ENCODE measurements around the gene TMEM225.
"Not testable (repeated sequence)": the region's sequence is repeated elsewhere in the genome, so short reads cannot be mapped to it uniquely, and the experiment has no call there.

The TMEM225 gene, protein sequence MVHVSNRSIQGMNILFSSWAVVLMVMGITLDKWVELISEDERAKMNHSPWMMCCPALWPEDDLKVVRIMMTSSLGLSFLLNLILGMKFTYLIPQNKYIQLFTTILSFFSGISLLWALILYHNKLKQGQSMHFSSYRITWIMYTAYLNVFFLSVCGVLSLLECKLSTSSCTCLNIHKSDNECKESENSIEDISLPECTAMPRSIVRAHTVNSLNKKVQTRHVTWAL
- long read RNA-seq, donor 1: 0 reads
- long read RNA-seq, donor 2: 0 reads
- long read RNA-seq, donor 3: 0 reads
- long read RNA-seq, donor 4: 0 reads
- long read RNA-seq, donor 5: 0 reads
- long read RNA-seq, donor 6: 0 reads
- long read RNA-seq, donor 7: 0 reads
- long read RNA-seq, donor 8: 0 reads

DNA sequence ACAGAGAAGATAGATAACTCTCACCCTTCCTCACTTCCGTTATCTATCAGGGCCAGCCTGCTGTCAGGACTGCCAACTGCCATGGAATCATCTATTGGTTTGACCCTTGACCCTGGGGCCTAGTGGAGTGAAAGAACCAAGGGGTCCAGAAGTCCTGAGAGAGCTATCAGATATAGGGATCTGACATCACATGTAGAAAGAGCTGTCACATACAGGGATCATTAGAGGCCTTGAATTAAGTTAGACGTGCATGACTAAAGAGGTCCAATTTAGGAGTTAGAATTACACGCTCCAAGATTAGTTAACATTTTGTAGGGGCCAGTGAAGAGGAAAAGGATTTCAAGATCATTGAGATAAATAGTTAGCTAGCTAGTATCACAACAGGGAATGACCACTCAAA is at the start of gene TMEM225:
TSS of gene TMEM225 (minus strand) at position 101 of the 400 bp plus-strand sequence. CDS start 245 bp downstream, outside the sequence.
- no peak for DNase-seq

DNA sequence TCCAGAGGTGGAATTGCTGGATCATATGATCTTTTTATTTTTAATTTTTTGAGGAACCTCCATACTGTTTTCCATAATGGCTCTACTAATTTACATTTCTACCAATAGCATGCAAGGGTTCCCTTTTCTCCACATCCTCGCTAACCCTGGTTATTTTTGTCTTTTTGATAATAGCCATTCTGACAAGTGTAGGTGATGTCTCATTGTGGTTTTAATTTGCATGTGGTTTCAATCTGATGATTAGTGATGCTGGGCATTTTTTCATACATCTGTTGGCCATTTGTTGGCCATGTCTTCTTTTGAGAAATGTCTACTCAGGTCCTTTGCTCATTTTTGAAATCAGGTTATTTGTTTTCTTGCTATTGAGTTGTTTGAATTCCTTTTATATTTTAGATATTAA is 38.6 kb upstream of the TMEM225 start:
- no peak for DNase-seq

DNA sequence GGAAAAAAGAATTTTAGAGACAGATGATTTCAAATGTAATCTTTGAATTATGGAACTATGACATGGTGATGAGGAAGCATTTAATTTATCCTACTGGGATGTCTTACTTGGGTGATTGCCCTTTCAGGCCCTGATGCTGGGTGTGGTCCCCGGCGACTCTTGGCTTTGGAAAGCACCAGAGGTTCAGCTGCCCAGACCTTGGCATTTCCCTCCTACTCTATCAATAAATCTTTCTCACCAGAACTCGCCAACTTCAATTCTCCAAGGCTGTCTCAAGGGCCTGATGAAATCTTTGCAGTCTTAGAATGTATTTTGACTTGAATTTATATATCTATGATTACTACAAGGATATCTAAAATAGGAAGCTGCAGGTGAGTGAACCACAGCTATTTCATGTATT is 35.5 kb upstream of the TMEM225 start:
- no peak for DNase-seq

DNA sequence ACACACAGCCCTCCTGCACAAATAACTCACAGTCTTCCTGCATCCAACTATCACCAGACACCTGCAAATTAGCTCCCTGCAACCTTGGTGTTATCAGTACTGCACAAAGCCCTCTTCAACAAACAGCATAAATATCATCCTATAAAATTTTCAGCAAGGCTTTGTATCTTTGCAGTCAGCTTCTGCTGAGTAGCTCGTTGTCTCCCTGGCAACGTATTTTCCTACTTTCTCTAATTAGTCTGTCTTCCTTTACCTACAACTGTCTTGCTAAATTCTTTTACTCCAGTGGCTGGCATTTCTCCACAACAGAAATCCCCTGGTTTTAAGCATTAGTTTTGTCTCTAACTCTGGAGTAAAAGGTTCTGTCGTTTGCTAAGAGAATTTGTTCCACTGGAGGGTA is 20.4 kb upstream of the TMEM225 start:
- no peak for DNase-seq

DNA sequence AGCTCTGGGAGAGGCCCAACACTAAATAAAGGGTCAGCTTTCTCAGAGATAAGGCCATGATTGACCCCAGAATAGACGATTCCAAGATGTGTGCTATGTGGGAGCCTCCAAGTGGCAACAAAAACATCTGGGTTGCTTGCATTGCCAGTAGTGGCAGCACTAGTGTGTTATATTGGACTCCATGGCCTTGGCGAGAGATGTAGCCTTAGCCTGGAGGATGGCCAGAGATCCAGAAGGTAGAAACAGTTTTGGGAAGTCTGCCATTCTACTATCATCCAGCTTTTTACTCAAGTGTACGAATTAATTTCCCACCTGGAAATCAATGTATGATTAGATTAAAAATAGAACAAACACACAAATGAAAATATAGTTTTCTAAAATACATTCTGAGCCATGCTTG is 19.5 kb upstream of the TMEM225 start:
- no peak for DNase-seq

DNA sequence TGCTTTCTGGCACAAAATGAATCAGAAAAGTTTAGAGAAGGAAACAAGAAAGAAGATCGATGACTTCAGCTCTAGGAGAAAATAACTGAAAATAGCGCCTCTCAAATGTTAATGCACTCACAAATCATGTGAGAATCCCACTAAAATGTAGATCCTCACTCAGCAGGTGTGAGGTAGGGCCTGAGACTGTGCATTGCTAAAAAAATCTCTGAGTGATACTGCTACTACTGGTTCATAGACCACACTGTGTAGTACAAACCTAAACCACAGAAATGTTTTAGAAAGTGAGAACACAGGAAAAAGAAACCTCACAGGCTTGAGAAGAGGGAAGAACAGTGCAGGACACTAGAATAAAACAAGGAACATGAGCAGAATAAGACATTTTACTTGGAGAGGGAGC is 18.5 kb upstream of the TMEM225 start:
- DNase-seq: no peak

DNA sequence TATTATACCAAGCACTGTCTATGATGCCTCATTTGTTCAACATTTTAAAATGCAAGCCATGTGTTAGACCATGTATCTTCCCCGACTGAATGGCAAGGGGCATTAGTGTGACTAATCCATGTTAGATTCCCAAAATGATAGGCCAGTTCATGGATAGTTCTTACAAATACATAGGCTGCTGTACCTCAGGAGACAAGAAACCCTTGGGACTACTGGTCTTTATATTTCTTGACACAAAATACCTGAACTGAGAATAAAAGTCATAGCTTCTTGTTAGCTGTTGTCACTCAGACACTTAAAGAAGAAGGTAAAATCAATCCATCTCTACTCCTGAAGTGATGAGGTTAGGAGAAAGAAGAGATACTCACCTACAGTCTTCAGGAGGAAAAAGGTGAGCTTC is 16.4 kb upstream of the TMEM225 start, which contains the start of gene OR8D4:
TSS of gene OR8D4 (plus strand) at position 301 of the 400 bp plus-strand sequence. CDS start 4,265 bp downstream, outside the sequence.
- no peak for DNase-seq

DNA sequence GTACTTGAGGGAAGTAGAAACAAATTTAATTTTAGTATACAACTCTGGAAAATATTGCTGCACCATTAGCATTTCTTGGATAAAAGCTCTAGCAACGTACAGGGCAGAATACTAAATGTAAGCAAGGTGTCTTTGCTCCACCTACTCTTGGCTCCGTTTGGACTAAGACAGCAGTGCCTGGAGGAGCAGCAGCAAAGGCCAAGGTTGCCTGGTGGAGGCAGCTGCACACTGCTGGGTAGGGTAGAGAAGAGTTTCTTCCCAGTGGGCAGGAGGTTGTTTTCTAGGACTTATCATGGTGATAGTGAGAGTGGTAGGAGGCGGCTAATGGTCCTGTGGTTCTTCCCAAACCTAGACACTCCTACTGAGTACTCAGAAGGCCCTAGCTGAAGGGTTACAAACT is 14.3 kb upstream of the TMEM225 start:
- DNase-seq: no peak

DNA sequence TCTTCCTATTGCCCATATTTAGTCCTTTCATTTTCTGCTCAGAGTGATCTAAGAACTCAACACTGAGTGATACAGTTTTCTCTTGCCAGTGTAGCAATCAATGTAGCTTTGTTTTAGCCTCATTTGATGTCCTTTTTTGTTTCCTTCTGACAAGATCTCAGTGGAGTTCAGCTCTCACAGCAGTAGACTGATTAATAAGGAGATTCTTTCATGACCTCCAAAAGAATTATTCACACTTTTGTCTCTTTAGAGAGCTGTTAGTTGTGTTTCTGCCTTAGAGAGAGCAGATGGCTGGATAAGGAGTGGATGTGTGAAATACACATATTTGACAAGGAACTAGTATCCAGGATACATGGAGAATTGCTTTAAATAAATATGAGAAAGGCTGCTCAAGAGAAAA is 6.6 kb upstream of the TMEM225 start:
- DNase-seq: no peak

DNA sequence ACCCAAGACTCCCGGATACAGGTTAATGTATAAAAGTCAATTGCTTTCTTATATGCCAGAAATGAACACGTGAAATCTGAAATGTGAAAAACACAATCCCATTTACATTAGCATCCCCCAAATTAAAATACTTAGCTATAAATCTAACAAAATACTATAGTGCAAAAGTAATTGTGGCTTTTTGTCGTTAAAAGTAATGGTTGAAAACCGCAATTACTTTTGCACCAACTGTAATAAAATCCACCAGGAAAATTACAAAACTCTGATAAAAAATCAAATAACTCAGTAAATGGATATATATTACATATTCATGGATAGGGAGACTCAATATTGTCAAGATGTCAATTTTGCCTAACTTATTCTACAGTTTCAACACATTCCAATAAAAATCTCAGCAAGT is 4.6 kb downstream of the TMEM225 start:
- DNase-seq: no peak

DNA sequence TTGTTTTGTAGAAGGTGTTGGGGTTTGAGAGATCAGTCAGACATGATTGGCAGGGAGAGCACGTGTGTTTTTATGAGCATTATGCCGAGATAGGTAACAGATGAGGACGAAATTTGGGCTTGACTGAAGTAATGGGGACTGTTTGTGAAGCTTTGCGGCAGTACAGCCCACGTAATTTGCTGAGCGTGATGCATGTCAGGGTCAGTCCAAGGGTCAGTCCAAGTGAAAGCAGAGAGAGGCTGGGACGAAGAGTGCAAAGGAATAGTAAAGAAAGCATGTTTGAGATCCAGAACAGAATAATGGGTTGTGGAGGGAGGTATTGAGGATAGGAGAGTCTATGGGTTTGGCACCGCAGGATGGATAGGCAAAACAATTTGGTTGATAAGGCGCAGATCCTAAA is 17.7 kb downstream of the TMEM225 start:
- DNase-seq: not testable (repeated sequence)

DNA sequence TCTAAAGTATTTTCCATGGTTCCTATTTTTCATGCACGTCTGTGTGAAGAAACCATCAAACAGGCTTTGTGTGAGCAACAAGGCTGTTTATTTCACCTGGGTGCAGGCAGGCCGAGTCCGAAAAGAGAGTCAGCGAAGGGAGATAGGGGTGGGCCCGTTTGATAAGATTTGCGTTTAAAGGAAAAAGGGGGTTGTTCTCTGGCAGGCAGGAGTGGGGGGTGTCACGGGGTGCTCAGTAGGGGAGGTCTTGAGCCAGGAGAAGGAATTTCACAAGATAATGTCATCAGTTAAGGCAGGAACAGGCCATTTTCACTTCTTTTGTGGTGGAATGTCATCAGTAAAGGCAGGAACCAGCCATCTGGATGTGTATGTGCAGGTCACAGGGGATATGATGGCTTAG is 20.2 kb downstream of the TMEM225 start:
- not testable (repeated sequence) for DNase-seq

DNA sequence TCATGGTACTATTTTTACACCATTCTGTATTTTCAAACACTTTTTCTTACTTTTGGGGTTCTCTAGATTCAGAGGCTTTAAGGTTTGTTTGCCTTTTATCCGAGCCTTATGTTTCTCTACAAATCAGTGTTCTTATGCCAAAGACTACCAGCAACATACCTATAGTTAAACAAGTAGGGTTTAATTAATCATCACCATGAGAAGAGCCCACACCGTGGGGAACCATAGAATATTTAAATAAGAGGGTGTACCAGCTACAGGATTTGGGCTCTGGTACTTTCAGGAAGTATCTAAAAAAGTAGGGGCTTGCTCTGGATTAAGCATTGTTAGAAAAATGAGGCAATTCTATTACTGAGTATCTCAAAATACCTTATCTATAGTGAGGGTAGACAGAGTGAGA is 25.7 kb downstream of the TMEM225 start:
- no peak for DNase-seq

DNA sequence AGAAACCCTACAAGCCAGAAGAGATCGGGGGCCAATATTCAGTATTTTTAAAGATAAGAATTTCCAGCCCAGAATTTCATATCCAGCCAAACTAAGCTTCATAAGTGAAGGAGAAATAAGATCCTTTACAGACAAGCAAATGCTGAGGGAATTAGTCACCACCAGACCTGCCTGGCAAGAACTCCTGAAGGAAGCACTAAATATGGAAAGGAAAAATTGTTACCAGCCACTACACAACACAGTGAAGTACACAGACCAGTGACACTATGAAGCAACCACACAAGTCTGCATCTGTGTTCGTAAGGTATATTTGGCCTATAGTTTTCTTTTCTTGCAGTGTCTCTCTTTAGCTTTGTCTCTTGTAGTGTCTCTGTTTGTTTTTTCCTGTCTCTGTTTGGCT is 29.0 kb downstream of the TMEM225 start:
- no peak for DNase-seq

DNA sequence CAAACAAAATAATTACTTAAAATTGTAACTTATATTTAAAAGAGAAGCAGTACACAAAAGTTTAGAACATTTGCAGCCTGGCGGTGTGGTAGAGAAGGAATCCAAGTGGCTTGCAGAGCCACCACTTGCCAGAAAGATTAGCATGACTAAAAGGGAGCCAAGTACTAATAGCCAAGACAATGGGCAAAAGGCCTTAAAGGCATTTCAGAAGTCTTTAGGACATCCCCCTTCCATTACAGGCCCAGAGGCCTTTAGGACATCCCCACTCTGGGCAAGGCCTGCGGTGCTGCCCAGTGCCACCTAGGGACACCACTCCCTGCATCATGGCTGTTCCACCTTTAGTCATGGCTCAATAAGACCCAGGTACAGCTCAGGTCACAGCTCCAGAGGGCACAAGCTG is 32.4 kb downstream of the TMEM225 start:
- no peak for DNase-seq

DNA sequence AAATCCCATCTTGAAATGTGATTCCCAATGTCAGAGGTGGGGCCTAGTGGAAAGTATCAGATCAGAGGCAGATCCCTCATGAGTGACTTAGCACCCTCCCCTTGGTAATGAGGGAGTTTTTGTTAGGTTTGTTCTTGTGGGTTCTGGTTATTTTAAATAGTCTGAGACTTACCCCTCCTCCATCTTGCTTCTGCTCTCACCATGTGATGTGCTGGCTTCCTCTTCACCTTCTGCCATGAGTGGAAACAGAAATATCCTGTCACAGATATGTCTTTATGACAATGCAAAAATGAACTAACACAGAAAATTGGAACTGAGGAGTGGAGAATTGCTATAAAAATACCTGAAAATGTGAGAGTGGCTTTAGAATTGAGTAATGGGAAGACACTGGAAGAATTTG is 33.1 kb downstream of the TMEM225 start:
- no peak for DNase-seq

DNA sequence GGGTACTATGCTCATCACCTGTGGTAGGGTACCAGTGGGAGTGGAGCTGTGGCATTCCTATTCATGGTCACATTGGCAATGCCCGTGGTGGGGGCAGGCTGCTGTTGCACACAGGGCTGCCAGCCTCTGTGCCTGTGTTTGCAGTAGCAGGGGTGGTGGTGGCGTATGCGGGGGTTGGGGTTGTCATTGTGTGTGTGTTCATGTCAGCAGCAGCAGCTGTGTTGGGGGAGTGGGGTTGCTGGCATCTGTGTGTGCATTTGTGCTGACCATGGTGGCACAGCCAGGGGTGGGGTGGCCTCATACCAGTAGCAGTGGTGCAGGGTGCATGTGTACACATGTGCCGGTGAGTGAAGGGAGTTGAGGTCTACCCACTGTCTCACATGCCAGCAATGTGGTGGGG is 34.4 kb downstream of the TMEM225 start:
- DNase-seq: no peak

DNA sequence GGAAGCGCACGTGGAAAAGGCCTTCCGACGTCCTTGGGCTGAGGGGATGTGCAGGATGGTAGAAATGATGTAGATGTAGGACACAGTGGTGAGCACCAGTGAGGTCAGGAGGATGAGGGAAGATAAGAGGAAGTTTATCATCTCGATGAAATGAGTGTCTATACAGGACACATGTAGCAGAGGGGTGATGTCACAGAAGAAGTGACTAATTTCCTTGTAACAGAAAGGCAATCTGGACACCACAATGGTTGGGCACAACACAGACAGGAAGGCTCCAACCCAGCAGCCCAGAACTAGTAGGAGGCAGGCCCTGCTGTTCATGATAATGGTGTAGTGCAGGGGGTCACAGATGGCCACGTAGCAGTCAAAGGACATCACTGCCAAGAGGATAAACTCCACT is 44.3 kb downstream of the TMEM225 start:
- DNase-seq: no peak

DNA sequence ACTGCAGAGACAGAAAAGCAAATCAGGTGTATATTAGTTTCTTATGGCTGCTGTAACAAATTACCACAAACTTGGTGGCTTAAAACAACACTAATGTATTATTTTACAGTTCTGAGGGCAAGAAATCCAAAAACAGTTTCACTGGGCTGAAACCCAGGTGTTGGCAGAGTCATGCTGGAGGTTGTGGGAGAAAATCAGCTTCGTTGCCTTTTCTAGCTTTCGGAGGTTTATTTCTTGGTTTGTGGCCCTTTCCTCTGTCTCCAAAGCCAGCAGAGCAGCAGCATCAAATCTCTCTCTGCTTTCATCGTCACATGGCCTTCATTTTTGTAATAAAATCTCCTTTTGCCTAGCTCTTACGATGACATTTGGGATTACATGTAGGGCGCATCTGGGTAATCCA is 46.3 kb downstream of the TMEM225 start:
- DNase-seq: no peak

DNA sequence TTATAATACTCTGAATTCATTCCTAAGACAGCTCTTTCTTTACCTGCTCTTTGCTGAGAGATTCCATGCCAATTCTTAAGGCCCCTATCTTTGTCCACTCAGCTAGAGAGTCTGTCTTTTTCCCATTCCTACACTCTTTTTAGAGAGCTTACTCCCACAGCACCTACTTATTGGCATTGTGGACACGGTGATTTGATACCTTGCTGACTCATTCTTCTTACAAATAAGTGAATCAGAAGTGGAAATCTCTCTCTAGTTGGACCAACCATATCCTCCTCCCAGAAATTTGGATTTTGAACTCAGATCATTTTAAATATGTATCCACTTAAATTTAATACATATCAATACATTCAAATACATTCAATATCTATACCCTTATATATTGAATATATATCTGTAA is 46.8 kb downstream of the TMEM225 start:
- no peak for DNase-seq

DNA sequence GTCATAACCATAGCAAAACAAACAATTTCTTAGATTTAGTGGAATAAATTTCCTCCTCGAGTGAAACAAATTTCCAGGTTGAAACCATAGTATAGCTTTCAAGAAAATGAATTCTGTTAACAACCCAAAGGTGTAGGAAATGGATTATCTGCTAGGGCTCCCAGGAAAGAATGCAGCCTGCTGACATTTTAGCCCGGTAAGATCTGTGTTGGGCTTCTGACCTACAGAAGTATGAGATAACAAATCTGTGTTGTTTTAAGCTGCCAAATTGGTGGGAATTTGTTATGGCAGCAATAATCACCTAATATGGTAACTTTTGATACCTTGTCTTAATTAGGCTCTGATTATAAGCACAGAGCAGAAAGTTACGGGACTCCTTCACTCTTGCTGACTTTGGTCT is 47.3 kb downstream of the TMEM225 start:
- DNase-seq: no peak

DNA sequence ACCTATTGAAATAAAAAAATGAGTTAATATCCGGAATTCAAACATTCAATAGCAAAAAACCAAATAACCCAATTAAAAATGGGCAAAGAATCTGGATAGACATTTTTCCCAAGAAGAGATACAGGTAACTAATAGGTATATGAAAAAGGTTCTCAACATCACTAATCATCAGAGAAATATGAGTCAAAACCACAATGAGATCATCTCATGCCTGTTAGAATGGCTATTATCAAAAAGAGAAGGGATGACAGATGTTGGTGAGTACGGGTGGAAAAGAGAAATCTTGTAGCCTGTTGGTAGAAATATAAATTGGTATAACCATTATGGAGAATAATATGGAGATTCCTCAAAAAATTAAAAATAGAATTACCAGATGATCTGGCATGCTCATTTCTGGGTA is 52.4 kb downstream of the TMEM225 start:
- DNase-seq: no peak
